GM18502 (cell line): Measurements from ENCODE around the gene CHRNA9.
"Not testable (repeated sequence)": the region's sequence is repeated elsewhere in the genome, so short reads cannot be mapped to it uniquely, and the experiment has no call there.

ENCODE experiments used
- ATAC-seq: cut with Tn5 transposase; IDR thresholded peaks from one replicate; pipeline ENCODE4 v1.9.1; 2021; ENCODE audit warnings: mild to moderate bottlenecking; ENCODE audit not compliant: unreplicated experiment, poor library complexity

CHRNA9 gene, protein sequence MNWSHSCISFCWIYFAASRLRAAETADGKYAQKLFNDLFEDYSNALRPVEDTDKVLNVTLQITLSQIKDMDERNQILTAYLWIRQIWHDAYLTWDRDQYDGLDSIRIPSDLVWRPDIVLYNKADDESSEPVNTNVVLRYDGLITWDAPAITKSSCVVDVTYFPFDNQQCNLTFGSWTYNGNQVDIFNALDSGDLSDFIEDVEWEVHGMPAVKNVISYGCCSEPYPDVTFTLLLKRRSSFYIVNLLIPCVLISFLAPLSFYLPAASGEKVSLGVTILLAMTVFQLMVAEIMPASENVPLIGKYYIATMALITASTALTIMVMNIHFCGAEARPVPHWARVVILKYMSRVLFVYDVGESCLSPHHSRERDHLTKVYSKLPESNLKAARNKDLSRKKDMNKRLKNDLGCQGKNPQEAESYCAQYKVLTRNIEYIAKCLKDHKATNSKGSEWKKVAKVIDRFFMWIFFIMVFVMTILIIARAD

DNA sequence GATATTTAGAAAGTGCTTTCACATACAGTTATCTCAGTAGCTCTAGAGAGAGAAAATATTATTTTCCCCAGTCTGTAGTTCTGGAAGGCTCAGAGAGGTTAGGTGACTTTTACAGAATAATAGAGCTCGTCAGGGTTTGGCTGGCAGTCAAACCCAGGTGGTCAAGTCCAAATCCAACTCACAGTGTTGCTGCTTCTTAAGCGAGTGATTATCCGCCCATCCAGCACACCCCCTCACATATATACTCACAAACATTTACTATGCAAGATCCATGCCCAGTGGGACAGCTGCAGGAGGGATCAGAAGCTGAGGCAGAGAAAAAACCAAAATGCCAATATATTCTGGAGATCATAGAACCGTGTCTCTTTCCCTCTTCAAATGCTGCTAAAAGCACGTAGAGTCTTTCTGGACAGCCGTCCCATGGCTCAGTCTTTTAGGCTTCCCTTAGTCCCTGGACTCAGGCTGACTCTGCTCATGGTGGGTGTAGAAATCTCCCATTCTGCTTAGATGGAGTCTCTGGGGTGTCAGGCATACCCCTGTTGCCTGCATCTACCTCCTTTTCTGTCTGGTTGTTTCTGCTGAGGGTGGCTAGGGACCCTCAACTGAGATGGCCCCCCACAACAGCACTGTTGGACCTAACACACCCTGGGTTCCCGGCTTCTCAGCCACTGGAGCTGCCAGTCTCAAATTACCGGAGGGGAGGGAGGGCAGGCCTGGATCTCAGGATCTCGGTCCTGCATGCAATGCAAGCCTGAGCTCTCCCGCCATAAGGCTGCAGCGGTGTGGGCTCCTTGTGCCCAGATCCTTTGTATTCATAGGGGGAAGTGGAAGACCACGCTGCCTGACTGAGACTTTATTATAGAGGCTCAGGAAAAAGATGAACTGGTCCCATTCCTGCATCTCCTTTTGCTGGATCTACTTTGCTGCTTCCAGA, at the start of gene CHRNA9:
Gene CHRNA9, plus strand, starts transcription at position 743 of the 934 bp plus-strand sequence. Its CDS starts 135 bp downstream, at position 878.
- ATAC-seq, result no peak

DNA sequence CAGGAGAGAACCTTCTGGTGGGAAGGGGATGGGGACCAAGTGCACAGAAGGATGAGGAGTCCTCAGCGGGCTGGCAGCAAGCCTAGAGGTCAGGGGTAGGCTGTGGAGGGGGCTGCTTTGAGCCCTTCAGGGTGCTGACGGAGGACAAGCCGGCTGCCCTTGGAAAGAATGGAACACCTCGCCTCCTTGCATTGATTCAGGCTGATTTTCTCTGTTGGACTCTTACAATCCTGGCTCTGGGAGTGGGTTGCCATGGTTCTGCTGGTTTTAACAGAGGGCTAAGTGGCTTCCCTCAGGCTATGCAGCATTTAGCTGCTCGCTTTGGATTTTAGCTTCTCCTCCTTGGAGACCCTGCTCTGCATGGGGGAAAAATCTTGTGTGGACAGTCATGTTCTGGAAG, 49.4 kb upstream of the CHRNA9 start:
- ATAC-seq, result no peak

DNA sequence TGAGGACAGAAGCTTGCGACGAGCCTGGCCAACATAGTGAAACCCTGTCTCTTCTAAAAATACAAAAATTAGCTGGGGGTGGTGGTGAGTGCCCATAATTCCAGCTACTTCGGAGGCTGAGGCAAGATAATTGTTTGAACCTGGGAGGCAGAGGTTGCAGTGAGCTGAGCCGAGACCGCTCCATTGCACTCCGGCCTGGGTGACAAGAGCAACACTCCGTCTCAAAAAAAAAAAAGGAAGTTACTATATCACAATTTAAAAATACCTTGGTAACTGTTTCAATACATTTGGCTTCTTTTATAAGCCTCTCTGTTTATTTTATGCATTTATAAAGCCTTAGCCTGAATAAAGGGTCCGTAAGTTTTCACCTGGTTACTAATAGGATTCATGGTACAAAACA, 46.6 kb upstream of the CHRNA9 start:
- no peak for ATAC-seq

DNA sequence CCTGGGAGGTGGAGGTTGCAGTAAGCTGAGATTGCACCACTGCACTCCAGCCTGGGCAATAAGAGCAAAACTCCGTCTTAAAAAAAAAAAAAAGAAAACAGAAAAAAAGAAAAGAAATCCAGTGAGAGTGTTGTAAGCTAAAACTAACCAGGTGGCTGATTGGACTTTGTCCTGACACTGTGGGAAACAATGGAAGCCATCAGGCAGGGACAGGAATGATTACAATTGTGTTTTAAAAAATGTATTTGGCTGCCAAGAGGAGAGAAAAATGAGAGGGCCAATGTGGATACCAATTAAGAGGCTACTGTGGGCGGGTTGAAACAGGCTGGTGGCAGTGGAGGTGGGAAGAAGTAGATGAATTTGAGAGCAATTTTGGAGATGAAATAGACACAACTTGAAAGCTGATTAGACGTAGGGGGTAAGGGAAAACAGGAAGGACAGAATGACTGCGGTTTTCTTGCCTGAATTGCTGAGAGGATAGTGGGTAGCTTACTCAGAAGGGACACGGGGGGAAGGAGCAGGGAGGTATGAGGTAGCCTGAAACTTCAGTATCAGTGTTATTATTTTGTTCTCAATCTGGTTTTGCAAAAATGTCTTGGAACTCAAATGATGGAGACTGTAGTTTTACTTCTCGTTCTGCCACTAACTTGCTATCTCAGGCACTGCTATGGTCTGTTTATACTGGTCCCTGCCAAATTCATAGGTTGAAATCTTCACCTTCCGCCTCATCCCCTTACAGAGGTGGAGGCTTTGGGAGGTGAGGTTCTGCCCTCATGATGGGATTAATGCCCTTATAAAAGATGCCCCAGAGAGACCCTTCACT, 45.6 kb upstream of the CHRNA9 start:
- peak; percentile 60 for ATAC-seq

DNA sequence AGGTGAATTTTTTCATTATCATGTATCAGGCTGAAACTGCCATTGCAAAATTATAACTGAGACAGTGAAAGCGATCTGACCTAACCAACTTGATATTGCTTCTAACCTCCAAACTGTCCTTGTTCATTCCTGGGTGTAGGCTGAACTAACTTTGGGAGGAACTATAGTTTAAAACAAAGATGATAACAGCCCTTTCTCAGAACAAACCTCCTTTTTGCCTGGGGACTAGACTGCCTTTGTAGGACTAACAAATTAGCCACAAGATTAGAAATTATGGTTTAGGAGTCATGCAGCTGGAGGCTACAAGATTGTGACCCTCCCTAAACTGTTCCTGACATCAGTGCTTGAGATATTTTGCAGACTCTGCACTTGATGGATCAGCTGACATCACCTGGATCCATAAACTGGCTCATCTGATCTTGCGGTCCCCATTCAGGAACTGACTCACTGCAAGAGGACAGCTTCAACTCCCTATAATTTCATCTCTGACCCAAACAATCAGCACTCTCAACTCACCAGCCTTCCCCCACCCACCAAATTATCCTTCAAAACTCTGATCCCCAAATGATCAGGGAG, 44.4 kb upstream of the CHRNA9 start:
- ATAC-seq, result not testable (repeated sequence)

DNA sequence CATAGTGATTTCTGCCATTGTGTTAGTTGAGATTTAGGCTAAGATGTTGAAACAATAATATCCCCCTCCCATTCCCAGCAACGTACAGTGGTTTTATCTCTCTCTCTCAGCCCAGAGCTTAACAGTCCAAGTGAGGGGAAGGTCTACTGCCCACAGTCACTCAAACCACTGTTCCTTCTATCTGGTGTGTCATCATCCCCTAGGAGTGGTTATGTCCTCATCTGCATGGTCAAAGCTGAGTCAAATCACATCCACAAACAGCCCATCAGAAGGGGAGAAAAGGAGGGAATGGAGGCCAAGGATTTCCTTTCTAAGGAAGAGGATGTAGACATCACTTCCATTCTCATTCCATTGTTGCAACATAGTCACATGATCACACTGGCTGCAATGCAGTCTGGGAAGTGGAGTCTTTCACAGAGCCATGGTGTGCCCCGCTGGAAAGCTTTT, 42.8 kb upstream of the CHRNA9 start:
- no peak for ATAC-seq

DNA sequence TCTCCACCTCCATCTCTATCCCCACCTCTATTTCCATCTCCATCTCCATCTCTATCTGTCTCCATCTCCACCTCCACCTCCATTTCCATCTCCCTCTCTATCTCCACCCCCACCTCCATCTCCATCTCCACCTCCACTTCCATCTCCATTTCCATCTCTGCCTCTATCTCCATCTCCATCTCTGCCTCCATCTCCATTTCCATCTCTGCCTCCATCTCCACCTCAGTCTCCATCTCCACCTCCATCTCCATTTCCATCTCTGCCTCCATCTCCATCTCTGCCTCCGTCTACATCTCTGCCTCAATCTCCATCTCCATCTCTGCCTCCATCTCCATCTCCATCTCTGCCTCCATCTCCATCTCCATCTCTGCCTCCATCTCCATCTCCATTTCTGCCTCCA, 40.8 kb upstream of the CHRNA9 start:
- no peak for ATAC-seq

DNA sequence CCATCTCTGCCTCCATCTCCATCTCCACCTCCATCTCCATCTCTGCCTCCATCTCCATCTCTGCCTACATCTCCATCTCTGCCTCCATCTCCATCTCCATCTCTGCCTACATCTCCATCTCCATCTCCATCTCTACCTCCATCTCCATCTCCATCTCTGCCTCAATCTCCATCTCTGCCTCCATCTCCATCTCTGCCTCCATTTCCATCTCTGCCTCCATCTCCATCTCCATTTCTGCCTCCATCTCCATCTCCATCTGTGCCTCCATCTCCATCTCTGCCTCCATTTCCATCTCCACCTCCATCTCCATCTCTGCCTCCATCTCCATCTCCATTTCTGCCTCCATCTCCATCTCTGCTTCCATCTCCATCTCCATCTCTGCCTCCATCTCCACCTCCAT, 40.1 kb upstream of the CHRNA9 start:
- ATAC-seq, result not testable (repeated sequence)

DNA sequence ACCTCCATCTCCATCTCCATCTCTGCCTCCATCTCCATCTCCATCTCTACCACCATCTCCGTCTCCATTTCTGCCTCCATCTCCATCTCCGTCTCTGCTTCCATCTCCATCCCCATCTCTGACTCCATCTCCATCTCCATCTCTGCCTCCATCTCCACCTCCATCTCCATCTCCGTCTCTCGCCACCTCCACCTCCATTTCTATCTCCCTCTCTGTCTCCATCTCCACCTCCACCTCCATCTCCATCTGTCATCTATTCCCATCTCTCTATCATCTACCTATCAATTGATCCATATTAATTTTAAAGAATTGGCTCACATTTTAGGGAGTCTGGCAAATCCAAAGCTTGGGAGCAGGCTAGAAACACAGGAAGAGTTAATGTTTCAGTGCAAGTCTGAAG, 39.6 kb upstream of the CHRNA9 start:
- no peak for ATAC-seq

DNA sequence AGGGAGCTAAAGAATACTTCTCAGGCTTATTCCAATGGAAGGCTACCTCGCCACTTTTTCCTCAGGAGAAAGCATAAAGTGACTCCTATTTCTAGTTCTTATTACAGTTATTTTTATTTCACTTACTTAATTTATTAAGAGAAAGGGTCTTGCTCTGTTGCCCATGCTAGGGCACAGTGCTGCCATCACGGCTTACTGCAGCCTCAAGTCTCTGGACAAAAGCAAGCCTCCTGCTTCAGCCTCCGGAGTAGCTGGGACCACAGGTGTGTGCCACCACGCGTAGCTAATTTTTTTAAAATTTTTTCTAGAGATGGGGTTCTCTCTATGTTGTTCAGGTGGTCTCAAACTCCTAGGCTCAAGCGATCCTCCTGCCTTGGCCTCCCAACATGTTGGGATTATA, 36.0 kb upstream of the CHRNA9 start:
- no peak for ATAC-seq

DNA sequence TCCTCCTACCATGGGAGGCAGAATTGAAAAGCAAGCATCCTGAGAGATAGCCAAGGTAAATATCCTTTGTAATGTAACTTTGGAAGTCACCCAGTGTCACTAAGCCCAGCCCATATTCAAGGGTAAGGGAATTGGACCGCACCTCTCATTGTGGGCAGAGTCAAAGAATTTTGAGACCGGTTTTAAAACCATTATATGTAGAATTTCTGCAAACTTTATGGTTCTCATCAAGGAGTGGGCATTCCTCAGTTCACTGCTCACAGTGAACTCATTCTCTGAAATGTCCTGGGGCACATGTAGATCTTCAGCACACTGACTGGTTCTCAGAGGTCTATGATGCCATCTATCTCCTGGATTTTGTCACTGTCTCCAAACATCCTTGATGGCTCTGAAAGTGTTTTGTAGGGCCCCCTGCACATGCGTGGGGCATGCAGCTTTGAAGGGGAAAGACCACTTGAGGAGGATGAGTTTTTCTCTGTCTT, 35.3 kb upstream of the CHRNA9 start:
- no peak for ATAC-seq

DNA sequence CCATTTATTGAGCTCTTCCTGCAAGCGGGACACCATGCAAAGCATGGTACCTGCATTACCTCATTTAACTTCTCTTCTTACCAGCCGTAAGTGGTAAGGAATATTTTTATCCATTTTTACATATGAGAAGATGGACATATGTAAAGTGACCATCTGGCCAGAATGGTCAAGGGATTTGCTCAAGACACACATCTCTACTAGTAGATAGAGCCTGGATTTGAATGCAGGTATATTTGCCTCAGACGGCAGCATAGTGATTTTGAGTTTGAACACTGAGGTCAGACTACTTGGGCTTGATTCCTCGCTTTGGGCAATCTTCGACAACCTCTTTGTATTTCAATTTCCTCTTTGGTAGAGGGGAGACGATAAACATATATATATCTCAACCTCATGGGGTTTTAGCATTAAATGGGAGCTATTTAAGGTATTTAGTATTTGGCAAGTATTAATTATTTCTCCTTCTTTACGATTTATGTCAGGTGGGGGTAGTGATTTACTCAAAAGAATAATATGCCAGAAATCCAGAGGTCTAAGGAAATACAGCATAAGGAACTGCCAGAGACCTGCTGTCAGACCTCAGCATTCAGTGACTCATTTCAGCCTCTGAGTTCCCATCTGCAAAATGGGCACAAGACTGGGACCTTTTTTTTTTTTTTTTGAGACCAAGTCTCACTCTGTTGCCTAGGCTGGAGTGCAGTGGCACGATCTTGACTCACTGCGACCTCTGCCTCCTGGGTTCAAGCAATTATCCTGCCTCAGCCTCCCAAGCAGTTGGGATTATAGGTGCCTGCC, 34.6 kb upstream of the CHRNA9 start:
- ATAC-seq, result no peak

DNA sequence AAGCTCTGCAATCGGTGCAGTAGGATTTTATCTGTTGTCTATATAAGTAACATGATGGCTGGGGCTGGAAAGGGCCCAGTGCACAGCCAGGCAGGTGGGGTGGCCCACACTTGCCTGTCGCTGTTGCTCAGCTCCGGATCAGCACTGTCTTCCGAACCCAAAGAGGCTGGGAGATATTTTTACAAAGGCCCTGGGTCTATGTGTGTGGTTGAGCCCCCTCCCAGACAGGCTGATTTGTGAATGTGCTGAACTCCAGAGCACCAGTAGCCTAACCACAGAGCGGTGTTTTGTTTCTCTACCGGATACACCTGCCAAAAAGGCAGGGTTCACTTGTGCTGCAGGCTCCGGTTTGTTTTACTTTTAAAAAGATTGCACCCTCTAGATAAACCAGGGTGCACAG, 33.5 kb upstream of the CHRNA9 start:
- ATAC-seq, result peak; percentile 74

DNA sequence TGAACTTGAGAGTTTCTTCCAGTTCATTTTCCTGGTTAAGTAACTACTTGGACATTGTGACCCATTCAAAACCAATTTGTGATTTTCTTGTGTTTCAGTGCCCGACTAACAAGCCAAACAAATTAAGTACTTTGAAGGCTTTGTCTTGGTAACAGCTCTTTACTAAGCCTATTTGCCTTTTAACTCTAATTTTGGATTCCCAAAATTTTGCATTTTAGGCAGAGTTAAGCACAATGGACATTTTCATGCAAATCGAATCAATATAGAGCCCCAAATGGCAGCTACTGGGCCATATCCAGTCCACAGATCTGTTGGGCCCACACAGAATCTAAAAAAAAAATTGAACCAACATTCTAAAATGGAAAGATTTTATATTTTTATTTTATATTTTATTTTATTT, 31.4 kb upstream of the CHRNA9 start:
- ATAC-seq, result no peak

DNA sequence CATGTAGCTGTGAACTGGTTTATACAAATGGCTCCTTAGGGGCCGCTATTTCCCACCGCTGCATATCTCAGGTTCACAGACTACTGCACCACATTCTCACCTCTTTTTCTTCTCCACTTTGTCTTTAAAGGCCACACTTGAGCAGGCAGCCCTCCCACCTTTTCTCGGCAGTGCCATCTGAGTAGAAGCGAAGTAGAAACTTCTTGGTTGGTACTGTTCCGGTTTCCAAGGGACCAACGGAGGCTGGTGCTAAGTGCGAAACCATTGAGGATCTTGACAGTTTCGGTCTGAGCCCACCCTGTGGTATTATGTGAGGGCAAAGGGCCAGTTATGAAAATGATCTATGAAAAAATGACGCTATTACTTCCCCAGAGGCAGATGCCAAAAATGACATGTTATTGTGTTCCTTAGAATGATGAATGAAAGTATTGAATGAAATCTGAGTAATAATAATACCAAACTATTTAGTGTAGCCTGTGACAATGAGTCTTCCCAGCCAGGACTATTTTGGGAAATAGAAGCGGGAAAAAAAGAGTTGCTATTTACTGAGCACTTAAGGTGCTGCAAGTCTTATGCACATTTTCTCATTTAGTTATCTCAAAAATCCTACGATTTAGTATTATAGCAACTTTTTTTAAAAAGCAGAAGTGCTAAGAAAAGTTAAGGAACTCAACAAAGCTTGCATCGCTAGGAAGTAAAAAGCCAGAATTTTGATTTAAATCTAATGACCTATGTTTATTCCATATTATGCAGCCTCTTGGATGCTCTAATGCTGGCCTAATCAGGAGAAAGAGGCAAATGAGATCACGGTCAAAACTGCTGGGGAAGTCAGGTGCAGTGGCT, 29.6 kb upstream of the CHRNA9 start:
- peak; percentile 48 for ATAC-seq

DNA sequence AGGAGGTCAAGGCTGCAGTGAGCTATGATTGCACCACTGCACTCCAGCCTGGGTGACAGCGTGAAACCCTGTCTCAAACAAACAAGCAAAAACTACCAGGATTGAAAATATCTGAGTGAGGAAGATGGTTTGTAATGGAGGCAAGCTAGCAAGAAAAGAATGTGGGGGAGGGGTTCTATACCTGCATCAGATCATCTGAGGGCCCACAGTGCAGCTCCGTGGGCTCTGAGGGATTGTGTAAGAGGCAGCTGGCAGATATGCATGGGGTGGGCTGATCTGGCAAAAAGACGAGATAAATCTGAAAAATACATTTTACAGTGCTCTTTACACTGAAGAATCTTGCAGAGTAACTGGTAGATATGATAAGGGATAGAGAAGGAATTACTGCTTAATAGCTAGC, 28.9 kb upstream of the CHRNA9 start:
- no peak for ATAC-seq

DNA sequence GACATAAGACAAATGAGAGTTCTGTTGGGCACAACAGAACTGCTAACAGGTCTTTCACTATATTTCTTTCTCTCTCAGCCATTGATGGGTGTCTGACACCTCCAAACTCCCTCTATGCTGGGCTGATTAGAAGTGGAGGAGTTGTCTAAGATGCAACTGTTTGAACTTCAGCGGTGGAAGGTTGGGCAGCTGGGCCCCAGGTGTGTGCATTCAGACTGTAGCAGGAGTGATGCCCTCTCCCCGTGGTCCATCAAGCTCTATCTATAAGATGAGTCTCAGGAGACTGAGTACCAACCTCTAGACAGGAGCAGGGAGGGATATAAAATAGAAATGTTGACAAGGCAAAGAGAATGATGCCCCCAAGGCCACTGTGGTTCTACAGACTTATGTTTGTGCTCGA, 28.2 kb upstream of the CHRNA9 start:
- ATAC-seq, result no peak
